HTR-8/SVneo (cell line): ENCODE data around the gene FRMD6.
"Not testable (repeated sequence)": the region's sequence is repeated elsewhere in the genome, so short reads cannot be mapped to it uniquely, and the experiment has no call there.

ENCODE experiments used
- DNase-seq: peaks from one replicate; pipeline ENCODE4 v3.0.0; 2011; ENCODE audit warnings: low spot score, mixed read lengths; ENCODE audit not compliant: insufficient read length
- FAIRE-seq: peaks from 2 replicates; lab custom pipeline; 2011; peaks lifted over from hg19 to GRCh38; lab: Jason Lieb, UNC

Gene FRMD6

GRCh38 chr14:51627313-51627712, 24.4 kb upstream of the FRMD6 start:
- DNase-seq, result no peak
- peak; percentile 68 for FAIRE-seq

GRCh38 chr14:51628238-51628637, 23.5 kb upstream of the FRMD6 start:
- FAIRE-seq (no peak), DNase-seq (no peak)

GRCh38 chr14:51630987-51631386, 20.7 kb upstream of the FRMD6 start:
- DNase-seq (no peak), FAIRE-seq (no peak)

- not testable (repeated sequence) for DNase-seq, FAIRE-seq
Measured at GRCh38 chr14:51633298-51633697, 18.4 kb upstream of the FRMD6 start.

GRCh38 chr14:51636109-51636508, 15.6 kb upstream of the FRMD6 start:
- DNase-seq, result no peak
- FAIRE-seq, result no peak

DNA sequence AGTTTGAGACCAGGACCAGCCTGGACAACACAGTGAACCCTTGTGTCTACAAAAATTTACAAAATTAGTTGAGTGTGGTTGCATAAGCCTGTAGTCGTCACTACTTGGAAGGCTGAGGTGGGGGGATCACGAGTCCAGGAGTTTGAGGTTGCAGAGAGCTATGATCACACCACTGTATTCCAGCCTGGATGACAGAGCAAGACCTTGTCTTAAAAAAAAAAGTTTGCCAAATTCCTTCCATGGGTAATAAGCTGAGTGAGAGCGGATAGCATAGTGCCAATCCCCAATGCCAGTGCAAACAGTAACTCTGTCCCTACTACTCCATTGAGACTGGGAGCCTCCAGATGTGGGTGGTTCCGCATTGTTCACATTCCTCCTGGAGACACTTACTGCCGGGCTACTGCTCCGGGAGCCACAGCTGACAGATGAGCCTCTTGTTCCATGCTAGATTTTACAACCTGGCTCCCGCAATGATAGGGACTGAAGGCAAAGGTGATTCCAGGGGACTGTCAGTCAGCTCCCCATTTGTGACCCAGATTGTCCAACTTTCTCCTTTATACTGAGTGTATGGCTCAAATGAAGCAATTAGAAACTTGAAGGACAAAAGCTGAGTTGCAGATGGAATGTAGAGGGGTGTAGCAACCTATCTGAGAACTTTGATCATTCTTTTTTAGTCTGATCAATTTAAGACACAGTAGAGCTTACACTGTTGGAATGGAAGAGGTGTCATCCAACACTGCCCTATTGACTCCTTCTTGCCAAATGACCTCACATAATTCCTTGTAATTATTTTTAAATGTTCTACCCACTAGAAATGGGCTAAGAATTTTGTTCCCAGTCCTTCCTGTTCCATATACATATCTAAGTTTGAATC, 13.4 kb upstream of the FRMD6 start:
- FAIRE-seq, result peak; percentile 16
- peak; percentile 62 for DNase-seq

- no peak for DNase-seq
- FAIRE-seq, result no peak
Measured at GRCh38 chr14:51639668-51640316, 11.9 kb upstream of the FRMD6 start.

- FAIRE-seq, result no peak
- no peak for DNase-seq
Measured at GRCh38 chr14:51643140-51643539, 8.6 kb upstream of the FRMD6 start.

DNA sequence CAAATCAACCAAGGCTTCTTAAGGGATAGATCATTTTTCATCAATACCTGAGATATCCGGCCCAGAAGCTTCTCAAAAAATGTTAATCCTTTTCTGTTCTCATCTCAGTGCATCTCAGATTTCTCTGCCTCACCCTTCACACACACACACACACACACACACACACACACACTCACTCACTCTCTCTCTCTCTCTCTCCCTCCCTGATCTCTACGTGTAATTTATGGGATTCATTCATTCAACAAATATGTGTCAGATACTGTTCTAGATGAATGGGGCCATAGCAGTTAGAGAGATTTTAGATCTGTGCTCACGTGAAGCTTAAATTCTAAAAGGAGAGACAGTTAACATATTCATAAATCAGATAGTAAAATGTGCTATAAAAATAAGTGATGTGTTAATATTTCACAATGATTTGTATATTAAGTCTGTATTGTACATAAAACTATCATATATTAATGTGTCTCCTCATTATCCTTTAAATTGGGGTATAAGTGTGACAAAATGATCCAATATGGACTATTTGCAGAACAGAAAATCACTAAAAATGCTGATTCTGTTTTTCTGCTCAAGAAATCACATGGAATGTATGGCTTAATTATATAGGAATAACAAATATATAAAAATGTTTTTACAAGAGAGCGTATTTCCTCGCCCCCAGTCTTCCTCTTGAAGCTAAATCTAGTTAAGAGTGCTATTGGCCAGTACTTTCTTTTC, 7.3 kb upstream of the FRMD6 start:
- DNase-seq, result no peak
- FAIRE-seq, result no peak

DNA sequence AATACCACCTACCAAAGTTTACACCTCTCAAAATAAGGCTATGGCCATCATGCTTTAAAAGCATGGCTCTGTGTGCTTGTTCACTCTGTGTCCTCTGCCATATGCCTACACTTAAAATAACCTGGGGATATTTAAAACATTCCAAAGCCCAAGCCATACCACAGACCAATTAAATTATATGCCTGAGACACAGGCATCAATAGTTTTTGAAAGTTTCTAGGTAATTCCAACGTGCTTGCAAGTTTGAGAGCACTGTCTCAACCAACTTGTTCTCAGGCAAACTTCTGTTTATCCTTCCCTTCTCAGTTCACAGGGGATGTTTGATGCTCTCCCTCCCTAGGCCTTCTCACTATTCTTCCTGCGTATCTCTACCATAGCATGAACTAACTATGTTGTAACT, 3.4 kb upstream of the FRMD6 start:
- FAIRE-seq (no peak), DNase-seq (no peak)

GRCh38 chr14:51650716-51651387, 858 bp upstream of the FRMD6 start:
- DNase-seq (no peak), FAIRE-seq (no peak)

DNA sequence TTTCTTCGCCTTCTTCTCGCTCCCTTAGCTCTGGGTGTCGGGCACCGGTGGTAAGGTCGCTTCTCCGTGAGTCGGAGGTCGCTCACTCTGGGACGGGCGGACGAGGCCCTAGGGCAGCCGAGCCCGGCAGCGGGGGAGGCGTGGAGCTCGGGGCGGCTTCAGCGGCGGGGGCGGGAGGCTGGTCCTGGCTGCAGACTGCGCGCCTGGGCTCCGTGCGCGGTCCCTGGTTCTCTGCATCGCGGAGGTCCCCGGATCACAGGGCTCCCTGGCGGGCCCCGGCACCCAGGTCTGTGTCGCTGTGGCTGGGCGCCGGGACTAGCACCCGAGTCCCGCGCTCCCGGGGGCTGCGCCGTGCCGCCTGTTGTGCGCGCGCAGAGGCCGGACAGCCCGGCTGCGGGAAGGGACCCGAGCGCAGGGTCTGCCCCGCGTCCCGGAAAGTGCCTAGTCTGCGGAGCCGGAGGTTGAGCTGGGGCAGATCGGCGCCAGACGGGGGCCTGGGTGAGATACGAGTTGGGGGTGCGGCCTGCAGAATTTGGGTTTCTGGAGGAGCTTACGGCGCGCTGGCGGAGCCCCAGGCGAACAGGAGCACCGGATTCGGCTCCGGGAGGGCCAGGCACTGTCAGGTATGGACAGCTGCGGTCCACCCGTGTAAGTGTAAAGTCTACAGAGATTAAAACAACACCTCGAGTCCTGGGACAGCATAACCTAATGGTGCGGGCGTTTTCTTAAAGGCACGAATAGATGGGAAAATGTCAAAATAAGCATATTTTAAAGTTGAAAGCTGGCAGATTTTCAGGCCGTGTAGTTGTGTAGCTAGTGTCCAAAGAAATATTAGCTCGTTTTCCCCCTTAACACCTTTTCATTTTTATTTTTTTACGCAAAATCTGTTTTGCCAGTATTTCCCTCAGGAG, 713 bp downstream of the FRMD6 start:
- FAIRE-seq (no peak), DNase-seq (no peak)

DNA sequence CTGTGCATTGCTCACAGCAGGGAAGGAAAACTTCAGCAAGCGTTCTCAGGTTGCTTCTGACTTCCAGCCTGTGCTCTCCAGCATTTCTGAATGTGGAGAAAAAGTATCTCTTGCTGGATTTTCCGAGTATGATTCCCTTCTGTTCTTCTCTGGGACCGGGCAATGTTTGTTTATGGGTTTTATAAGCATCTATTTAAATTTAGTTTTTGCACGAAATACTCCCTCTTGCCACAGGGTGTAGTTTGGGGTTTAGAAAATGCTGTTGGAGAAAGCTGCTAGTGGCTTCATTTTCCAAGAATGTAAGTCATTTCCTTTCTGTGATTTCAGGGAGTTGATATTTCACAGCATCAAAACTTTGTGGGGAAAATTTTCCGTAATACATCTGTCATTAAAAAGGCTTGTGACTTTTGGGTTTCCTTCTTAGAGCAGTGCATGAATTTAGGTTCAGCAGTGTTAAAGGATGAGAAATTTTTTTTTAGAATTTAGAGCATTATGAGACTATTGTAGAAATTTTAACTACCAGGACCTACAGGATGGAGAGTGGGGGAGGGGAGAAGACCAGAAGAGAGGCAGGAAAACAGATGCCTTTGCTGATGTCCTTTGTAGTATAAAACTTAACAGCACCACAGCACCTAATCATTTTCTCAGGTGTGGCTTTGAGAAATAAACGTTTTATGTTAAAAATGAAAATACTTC, 1.5 kb downstream of the FRMD6 start:
- DNase-seq, result peak; percentile 53
- FAIRE-seq, result no peak

DNA sequence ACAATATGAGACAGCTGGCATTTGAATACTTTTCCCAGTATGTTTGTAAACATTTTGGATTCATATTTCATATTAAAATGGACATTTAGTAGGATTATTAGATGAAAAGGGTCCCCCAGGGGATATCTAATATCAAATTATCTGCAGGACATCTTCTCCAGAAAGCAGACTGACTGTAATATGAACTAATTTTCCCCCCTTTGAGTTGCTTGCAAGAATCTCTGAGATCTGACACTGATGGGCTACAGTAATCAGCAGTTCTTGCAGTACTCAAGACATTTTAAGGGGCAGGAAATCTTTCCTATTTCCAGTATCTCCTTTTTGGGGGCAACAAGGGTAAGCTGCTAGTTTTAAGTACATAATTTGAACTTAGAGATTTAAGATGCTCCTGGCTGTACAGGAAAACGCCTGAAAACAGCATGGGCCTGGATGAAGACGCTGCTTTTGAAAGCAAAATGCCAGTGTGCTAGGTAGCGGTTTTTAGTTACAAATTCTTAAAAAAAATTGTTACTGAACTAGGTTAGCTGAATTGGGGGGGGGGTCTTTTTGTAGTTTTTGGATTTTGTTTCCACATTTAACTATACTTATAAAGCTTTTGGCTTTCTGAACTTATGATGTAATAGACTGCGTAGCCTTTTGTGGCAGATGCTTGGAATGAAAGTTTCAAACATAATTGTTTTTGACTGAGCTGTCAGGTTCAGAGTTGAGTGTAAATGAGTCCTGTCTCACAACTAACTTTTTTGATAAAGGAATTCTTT, 2.2 kb downstream of the FRMD6 start:
- no peak for FAIRE-seq
- no peak for DNase-seq

DNA sequence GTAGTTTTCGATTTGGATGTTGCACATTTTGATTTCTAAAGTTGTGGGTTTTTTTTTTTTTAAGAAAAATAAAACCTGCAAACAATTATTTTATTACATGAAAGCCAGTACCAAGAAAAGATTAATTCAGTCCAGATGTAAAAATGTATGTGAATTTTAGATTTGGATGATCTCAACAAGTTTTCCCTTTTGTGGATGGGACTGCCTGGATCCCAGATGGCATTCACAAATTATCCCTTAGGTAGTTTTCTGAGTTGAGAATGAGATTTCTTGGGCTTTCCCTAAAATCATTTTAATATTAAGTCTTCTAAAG, 2.8 kb downstream of the FRMD6 start:
- FAIRE-seq (no peak), DNase-seq (no peak)

GRCh38 chr14:51657762-51658161, 6.1 kb downstream of the FRMD6 start:
- DNase-seq, result no peak
- peak; percentile 72 for FAIRE-seq

- FAIRE-seq (no peak), DNase-seq (no peak)
Measured at GRCh38 chr14:51658441-51659173, 6.9 kb downstream of the FRMD6 start.

DNA sequence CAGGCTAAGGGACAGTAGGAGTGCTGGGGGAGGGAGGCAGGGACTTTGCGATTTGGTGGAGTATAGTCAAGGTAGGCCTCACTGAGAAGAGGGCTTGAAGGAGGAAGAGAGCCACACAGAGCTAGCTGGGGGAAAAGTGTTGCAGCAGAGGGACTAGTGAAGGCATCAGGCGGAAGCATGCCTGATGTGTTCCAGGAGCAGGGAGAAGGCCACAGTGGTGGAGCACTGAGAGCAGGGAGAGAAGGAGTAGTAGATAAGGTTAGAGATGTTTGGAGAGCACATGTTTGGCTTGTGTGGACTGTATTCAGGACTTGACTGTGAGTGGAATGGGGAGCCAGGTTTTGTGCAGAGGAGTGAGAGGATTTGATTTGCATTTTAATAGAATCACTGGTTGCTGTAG, 9.0 kb downstream of the FRMD6 start:
- DNase-seq (no peak), FAIRE-seq (no peak)
